ENCODE measurements around the gene EXOC1. TPM values are rescaled to one million over a fixed set of nuclear protein-coding genes. Genes with fewer than 3 reads are reported as not detected.

EXOC1 gene
- total and polyA plus RNA-seq, 9 of the 15 experiments (the other 6 are each of a cell fraction or from before 2014, with no cell fraction given), result 16.0 to 45.5 (median 26.2) TPM

DNA sequence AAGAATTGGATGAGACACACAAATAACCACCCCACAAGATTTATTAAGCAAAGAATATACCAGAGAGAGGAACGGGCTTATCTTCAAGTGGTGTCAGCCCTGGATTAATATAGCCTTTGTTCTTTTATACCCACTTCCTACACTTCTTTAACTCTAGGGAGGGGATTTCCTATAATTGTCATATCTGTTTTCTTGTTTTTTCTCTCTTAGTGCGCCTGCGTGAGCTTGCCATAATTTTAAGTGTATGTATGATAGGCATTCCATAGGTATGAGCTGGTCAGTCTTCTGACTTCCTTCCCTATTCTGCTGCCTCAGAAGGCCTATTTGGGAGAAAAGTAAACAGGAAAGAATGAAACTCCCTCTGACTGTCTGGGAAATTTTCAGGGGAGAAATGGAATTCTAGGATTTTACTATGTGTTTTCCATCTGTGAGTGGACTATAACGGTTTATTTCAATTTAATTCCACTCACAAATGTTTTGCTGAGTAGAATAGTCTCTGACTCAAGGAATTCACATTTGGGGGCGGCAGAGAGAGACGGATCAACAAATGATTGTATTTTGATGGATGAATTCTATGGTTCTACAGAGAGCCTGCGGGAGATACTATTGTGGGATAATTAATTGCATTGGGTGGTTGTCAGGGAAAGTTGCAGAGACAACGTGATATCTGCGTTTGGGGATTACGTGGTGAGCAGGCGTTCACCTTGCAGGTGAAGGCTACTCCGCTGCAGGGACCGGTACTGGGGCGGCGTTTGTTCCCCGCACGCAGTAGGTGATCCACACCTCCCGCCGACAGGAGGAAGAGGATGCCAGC lies 94.7 kb downstream of the EXOC1 start (continued):
- TF ChIP-seq, protein P1, sequence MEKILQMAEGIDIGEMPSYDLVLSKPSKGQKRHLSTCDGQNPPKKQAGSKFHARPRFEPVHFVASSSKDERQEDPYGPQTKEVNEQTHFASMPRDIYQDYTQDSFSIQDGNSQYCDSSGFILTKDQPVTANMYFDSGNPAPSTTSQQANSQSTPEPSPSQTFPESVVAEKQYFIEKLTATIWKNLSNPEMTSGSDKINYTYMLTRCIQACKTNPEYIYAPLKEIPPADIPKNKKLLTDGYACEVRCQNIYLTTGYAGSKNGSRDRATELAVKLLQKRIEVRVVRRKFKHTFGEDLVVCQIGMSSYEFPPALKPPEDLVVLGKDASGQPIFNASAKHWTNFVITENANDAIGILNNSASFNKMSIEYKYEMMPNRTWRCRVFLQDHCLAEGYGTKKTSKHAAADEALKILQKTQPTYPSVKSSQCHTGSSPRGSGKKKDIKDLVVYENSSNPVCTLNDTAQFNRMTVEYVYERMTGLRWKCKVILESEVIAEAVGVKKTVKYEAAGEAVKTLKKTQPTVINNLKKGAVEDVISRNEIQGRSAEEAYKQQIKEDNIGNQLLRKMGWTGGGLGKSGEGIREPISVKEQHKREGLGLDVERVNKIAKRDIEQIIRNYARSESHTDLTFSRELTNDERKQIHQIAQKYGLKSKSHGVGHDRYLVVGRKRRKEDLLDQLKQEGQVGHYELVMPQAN (IDR thresholded peaks at IDR 0.05; ENCODE audit: borderline replicate concordance), result no peak
- TF ChIP-seq NRF1 (conservative IDR thresholded peaks at IDR 0.05 in 1 of 2, IDR thresholded peaks at IDR 0.05 in 1 of 2), result peak; percentile 87 to 89
- TF ChIP-seq MEIS2 (IDR thresholded peaks at IDR 0.05; ENCODE audit: partially characterized antibody), result peak; percentile 60
- TF ChIP-seq HLTF (IDR thresholded peaks at IDR 0.05), result 0 out of 2 replicates have a peak, but pooled peaks have one; percentile 27
- peak; percentile 50 to 72; a peak in 2 of 4 replicates for TF ChIP-seq FOXK2 (conservative IDR thresholded peaks at IDR 0.05 in 1 of 2, IDR thresholded peaks at IDR 0.05 in 1 of 2; ENCODE audit: low read depth in 2 of 2)
- TF ChIP-seq THAP12 (CRISPR knock-in tag; IDR thresholded peaks at IDR 0.05), result 0 out of 2 replicates have a peak, but pooled peaks have one; percentile 9
- no peak for TF ChIP-seq CHD7 (IDR thresholded peaks at IDR 0.05; ENCODE audit: low read depth, low read length)
- TF ChIP-seq SREBF2 (CRISPR knock-in tag; IDR thresholded peaks at IDR 0.05), result peak; percentile 74; the same call in 1 of the 2 replicates

Data from K562 (cell line).